ENCODE data around the gene ETFRF1.

DNA sequence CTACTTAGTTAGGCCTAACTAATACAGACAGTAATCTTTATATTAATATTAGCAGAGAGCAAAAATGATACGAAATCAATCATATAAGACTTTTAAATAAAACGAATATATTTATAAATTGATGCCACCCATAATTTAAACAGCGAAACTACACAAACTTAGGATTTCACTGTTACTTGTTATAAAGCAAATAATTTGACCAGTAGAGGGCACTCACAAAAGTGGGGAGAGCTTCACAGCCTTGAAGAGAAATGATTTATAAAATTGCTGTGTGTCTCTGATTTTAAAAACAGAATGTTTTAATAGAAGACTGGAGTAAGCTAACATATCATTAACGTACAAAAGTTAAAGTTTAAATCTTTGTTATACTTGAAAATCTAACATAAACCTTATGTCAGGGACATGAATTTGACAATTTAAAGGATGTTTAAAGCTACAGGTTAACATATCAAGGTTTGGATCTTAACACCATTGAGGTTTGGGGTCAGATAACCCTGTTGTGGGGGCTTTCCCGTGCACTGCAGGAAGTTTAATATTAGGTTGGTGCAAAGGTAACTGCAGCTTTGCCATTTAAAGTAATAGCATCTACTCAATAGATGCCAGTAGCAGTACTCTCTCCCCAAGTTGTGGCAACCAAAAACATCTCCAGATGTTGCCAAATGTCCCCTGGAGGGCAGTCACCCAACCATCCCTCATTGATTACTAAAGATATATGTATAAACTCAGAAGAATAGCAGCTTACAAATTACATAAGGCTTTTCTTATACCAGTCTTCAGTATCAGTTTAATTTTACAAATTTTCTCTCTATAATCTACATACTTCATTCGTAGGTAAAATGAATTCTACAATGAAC lies 46.4 kb downstream of the ETFRF1 start:
- TF ChIP-seq, protein P1, sequence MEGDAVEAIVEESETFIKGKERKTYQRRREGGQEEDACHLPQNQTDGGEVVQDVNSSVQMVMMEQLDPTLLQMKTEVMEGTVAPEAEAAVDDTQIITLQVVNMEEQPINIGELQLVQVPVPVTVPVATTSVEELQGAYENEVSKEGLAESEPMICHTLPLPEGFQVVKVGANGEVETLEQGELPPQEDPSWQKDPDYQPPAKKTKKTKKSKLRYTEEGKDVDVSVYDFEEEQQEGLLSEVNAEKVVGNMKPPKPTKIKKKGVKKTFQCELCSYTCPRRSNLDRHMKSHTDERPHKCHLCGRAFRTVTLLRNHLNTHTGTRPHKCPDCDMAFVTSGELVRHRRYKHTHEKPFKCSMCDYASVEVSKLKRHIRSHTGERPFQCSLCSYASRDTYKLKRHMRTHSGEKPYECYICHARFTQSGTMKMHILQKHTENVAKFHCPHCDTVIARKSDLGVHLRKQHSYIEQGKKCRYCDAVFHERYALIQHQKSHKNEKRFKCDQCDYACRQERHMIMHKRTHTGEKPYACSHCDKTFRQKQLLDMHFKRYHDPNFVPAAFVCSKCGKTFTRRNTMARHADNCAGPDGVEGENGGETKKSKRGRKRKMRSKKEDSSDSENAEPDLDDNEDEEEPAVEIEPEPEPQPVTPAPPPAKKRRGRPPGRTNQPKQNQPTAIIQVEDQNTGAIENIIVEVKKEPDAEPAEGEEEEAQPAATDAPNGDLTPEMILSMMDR (IDR thresholded peaks at IDR 0.05 in 4 of 5, conservative IDR thresholded peaks at IDR 0.05 in 1 of 5): peak; percentile 31 to 72 (median 58)
- TF ChIP-seq POLR2A (IDR thresholded peaks at IDR 0.05): no peak

Data from gastrocnemius medialis (tissue), 4 donors.